OCI-LY3 (cell line): ENCODE measurements around the gene CLDN14.

ENCODE experiments used
- H2AFZ ChIP-seq: fragments of 200-600, 300-600 bp; shearing (Covaris generic); 2 replicates; pipeline ENCODE4 v1.6.0; 2014; ENCODE audit warnings: antibody characterized with exemption, low read depth, low read length
- H3K27ac ChIP-seq: fragments of 200-600, 300-600 bp; sonication (generic); 2 replicates; pipeline ENCODE4 v1.5.1; 2014; ENCODE audit warnings: mild to moderate bottlenecking, low read length, moderate library complexity, mixed read lengths
- H3K27me3 ChIP-seq: fragments of 200-600, 300-600 bp; sonication (generic); 2 replicates; pipeline ENCODE4 v1.6.1; 2014; ENCODE audit warnings: low read depth, low read length, mixed read lengths
- H3K36me3 ChIP-seq: fragments of 200-600, 300-600 bp; sonication (generic); replicated peaks from 2 replicates; pipeline ENCODE3; 2014; ENCODE audit warnings: low read depth, low read length, mixed read lengths
- H3K4me1 ChIP-seq: fragments of 300-600, 200-600 bp; sonication (generic); 2 replicates; pipeline ENCODE4 v1.6.1; 2014; ENCODE audit warnings: low read length, mixed read lengths
- H3K4me2 ChIP-seq: fragments of 200-600, 300-600 bp; sonication (generic); 2 replicates; pipeline ENCODE4 v1.6.1; 2014; ENCODE audit warnings: low read length, mixed read lengths
- H3K4me3 ChIP-seq: fragments of 300-600, 200-600 bp; sonication (generic); 2 replicates; pipeline ENCODE4 v1.5.1; 2014; ENCODE audit warnings: antibody characterized with exemption, mild to moderate bottlenecking, low read length, moderate library complexity
- H3K79me2 ChIP-seq: fragments of 300-600, 200-600 bp; shearing (Covaris generic); 2 replicates; pipeline ENCODE4 v1.6.1; 2014; ENCODE audit warnings: mild to moderate bottlenecking, low read length, mixed read lengths
- H3K9ac ChIP-seq: fragments of 300-600, 200-600 bp; shearing (Covaris generic); 2 replicates; pipeline ENCODE4 v1.6.0; 2014; ENCODE audit warnings: mild to moderate bottlenecking, low read length, moderate library complexity
- H3K9me3 ChIP-seq: fragments of 200-600, 300-600 bp; shearing (Covaris generic); 2 replicates; pipeline ENCODE4 v1.6.1; 2014; ENCODE audit warnings: low read length, mixed read lengths; ENCODE audit not compliant: insufficient read depth
- H4K20me1 ChIP-seq: fragments of 200-600, 300-600 bp; sonication (generic); 2 replicates; pipeline ENCODE4 v1.6.1; 2016; ENCODE audit warnings: low read length, mixed read lengths; ENCODE audit not compliant: insufficient read depth
- EZH2phosphoT487 ChIP-seq: fragments of 200-600 bp; shearing (Covaris generic); IDR thresholded peaks from 2 replicates; pipeline ENCODE4 v1.6.1; 2018; ENCODE audit warnings: antibody characterized with exemption, mixed run types, low read depth
- TF ChIP-seq, protein P1 (sequence below): fragments of 200-600, 300-600 bp; sonication (generic); IDR thresholded peaks from 2 replicates; pipeline ENCODE4 v1.5.1; 2014; ENCODE audit warnings: antibody characterized with exemption, low read length, low read depth

CLDN14 gene

DNA sequence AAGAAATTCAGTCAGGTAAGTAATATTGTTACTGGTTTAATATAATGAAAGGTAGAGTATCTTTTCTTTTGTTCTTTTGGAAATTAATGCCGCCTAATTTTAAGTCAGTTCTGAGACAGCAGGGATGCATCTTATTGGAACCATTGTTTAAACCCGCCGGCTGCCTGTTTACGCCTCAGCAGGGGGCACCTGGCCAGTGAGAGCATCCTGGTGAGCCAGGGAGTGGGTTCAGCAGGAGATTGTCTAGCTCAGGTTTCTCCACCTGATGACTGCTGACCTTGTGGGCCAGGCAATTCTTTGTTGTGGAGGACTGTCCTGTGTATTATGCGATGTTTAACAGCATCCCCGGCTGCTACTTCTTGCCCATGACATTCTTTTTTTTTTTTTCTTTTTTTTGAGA lies 64.5 kb downstream of the CLDN14 start:
- Histone ChIP-seq H3K9ac (no peak overlapping the region), H3K79me2 (no peaks in the 10 kb centered on the region), H3K36me3 (peaks cover 10% of the 10 kb centered on the region), H3K27me3 (no peaks in the 10 kb centered on the region), H3K4me3 (no peak overlapping the region), H3K4me2 (no peak overlapping the region), H3K27ac (no peak overlapping the region), H2AFZ (no peak overlapping the region), H3K9me3 (no peaks in the 10 kb centered on the region), H4K20me1 (no peaks in the 10 kb centered on the region), H3K4me1 (no peaks in the 10 kb centered on the region)
- TF ChIP-seq, protein P1, sequence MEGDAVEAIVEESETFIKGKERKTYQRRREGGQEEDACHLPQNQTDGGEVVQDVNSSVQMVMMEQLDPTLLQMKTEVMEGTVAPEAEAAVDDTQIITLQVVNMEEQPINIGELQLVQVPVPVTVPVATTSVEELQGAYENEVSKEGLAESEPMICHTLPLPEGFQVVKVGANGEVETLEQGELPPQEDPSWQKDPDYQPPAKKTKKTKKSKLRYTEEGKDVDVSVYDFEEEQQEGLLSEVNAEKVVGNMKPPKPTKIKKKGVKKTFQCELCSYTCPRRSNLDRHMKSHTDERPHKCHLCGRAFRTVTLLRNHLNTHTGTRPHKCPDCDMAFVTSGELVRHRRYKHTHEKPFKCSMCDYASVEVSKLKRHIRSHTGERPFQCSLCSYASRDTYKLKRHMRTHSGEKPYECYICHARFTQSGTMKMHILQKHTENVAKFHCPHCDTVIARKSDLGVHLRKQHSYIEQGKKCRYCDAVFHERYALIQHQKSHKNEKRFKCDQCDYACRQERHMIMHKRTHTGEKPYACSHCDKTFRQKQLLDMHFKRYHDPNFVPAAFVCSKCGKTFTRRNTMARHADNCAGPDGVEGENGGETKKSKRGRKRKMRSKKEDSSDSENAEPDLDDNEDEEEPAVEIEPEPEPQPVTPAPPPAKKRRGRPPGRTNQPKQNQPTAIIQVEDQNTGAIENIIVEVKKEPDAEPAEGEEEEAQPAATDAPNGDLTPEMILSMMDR: no peak
- no peak for TF ChIP-seq EZH2phosphoT487

DNA sequence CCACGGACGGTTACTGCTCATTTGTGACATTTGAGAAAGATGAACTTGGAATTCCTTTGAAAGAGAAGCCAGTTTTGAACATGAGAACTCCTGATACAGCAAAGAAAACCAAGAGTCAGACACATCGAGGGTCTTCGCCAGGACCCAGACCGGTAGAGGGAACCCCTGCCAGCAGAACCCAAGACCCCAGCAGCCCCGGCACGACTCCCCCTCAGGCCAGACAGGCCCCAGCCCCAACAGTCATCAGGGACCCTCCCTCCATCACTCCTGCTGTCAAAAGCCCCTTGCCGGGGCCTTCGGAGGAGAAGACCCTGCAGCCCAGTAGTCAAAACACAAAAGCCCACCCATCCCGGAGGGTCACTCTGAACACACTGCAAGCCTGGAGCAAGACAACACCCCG lies 67.0 kb downstream of the CLDN14 start:
- Histone ChIP-seq H4K20me1 (no peaks in the 10 kb centered on the region), H3K4me1 (no peaks in the 10 kb centered on the region), H3K4me2 (no peak overlapping the region), H3K27me3 (no peaks in the 10 kb centered on the region), H3K4me3 (no peak overlapping the region), H3K27ac (no peak overlapping the region), H3K9ac (no peak overlapping the region), H2AFZ (no peak overlapping the region), H3K9me3 (no peaks in the 10 kb centered on the region), H3K79me2 (no peaks in the 10 kb centered on the region), H3K36me3 (peaks cover 8% of the 10 kb centered on the region)
- TF ChIP-seq EZH2phosphoT487: no peak
- TF ChIP-seq, protein P1: no peak

DNA sequence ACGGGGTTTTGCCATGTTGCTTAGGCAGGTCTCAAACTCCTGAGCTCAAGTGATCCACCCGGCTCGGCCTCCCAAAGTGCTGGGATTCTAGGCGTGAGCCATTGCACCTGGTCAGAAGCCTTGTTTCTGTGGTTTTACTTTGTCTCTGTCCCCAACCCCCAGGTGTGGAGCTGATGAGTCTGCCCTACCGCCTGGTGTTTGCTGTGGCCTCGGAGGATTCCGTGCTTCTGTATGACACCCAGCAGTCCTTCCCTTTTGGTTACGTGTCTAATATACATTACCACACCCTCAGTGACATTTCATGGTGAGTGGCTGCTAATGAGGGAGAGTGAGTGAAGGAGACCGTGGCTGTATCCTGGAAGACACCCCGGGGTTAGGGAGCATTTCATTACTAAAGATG lies 68.6 kb downstream of the CLDN14 start:
- Histone ChIP-seq H3K27me3 (no peaks in the 10 kb centered on the region), H3K4me3 (no peak overlapping the region)

More for the DNA sequence above, 68.6 kb downstream of the CLDN14 start:
- H4K20me1 ChIP-seq: no peaks in the 10 kb centered on the region
- peaks cover 8% of the 10 kb centered on the region for H3K36me3 ChIP-seq
- H2AFZ ChIP-seq: no peak overlapping the region
- H3K79me2 ChIP-seq: no peaks in the 10 kb centered on the region
- no peak overlapping the region for H3K9ac ChIP-seq
- H3K4me2 ChIP-seq: no peak overlapping the region
- no peak overlapping the region for H3K27ac ChIP-seq
- no peaks in the 10 kb centered on the region for H3K4me1 ChIP-seq
- TF ChIP-seq, protein P1: no peak
- TF ChIP-seq EZH2phosphoT487: no peak
- H3K9me3 ChIP-seq: no peaks in the 10 kb centered on the region
